ENCODE measurements around the gene ULBP3.

DNA sequence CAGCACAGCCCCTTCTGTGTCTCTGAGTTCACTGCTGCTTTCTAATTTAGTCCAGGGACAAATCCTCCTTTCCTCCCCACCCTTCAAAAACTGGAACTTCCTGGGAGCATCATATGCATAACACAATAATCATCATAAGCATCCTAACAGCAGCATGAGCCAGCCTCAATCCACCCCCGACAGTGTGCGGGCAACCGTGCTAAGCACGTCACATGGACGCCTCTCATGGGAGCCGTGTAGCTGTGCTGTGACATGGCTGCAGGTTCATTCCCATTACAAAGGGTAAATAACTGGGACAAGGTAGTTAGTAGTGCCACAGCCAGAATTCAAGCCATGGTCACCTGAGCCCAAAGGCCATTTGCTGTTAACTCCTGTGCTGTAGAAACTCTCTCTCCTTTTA lies 24.5 kb upstream of the ULBP3 start:
- TF ChIP-seq POLR2A (IDR thresholded peaks at IDR 0.05; ENCODE audit: borderline replicate concordance, extremely low read depth, insufficient read depth, insufficient read length) (no peak), EZH2 (IDR thresholded peaks at IDR 0.05) (no peak), SIN3A (IDR thresholded peaks at IDR 0.05; ENCODE audit: low read depth) (no peak), ZFX (IDR thresholded peaks at IDR 0.05) (no peak), JUND (IDR thresholded peaks at IDR 0.05) (no peak), YY1 (IDR thresholded peaks at IDR 0.05; ENCODE audit: extremely low read depth, insufficient replicate concordance, low read depth, low read length) (no peak), POLR2AphosphoS5 (IDR thresholded peaks at IDR 0.05; ENCODE audit: low read depth, low read length) (no peak), ZNF274 (IDR thresholded peaks at IDR 0.05; ENCODE audit: low read depth, low read length) (no peak), SP1 (IDR thresholded peaks at IDR 0.05; ENCODE audit: low read depth) (no peak)
- TF ChIP-seq, protein P1, sequence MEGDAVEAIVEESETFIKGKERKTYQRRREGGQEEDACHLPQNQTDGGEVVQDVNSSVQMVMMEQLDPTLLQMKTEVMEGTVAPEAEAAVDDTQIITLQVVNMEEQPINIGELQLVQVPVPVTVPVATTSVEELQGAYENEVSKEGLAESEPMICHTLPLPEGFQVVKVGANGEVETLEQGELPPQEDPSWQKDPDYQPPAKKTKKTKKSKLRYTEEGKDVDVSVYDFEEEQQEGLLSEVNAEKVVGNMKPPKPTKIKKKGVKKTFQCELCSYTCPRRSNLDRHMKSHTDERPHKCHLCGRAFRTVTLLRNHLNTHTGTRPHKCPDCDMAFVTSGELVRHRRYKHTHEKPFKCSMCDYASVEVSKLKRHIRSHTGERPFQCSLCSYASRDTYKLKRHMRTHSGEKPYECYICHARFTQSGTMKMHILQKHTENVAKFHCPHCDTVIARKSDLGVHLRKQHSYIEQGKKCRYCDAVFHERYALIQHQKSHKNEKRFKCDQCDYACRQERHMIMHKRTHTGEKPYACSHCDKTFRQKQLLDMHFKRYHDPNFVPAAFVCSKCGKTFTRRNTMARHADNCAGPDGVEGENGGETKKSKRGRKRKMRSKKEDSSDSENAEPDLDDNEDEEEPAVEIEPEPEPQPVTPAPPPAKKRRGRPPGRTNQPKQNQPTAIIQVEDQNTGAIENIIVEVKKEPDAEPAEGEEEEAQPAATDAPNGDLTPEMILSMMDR (IDR thresholded peaks at IDR 0.05 in 2 of 3, conservative IDR thresholded peaks at IDR 0.05 in 1 of 3; ENCODE audit: borderline replicate concordance in 1 of 3, insufficient read depth in 1 of 3, low read depth in 2 of 3, low read length in 2 of 3) = no peak
- TF ChIP-seq, protein P2, sequence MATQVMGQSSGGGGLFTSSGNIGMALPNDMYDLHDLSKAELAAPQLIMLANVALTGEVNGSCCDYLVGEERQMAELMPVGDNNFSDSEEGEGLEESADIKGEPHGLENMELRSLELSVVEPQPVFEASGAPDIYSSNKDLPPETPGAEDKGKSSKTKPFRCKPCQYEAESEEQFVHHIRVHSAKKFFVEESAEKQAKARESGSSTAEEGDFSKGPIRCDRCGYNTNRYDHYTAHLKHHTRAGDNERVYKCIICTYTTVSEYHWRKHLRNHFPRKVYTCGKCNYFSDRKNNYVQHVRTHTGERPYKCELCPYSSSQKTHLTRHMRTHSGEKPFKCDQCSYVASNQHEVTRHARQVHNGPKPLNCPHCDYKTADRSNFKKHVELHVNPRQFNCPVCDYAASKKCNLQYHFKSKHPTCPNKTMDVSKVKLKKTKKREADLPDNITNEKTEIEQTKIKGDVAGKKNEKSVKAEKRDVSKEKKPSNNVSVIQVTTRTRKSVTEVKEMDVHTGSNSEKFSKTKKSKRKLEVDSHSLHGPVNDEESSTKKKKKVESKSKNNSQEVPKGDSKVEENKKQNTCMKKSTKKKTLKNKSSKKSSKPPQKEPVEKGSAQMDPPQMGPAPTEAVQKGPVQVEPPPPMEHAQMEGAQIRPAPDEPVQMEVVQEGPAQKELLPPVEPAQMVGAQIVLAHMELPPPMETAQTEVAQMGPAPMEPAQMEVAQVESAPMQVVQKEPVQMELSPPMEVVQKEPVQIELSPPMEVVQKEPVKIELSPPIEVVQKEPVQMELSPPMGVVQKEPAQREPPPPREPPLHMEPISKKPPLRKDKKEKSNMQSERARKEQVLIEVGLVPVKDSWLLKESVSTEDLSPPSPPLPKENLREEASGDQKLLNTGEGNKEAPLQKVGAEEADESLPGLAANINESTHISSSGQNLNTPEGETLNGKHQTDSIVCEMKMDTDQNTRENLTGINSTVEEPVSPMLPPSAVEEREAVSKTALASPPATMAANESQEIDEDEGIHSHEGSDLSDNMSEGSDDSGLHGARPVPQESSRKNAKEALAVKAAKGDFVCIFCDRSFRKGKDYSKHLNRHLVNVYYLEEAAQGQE (IDR thresholded peaks at IDR 0.05; ENCODE audit: low read depth) = no peak
- TF ChIP-seq, protein P3, sequence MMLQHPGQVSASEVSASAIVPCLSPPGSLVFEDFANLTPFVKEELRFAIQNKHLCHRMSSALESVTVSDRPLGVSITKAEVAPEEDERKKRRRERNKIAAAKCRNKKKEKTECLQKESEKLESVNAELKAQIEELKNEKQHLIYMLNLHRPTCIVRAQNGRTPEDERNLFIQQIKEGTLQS (IDR thresholded peaks at IDR 0.05) = no peak

Measured in HCT116 (cell line).